HEK293 (cell line): ENCODE results near the gene GARIN5A.

Experiments
- CTCF ChIA-PET: fragments of 350-600 bp; formaldehyde crosslinking; extraction: SDS; loops from one replicate; lab custom pipeline; 2021; ENCODE audit warnings: antibody characterized with exemption; lab: Yijun Ruan, JAX
- POLR2A ChIA-PET: fragments of 300-600 bp; formaldehyde crosslinking; extraction: SDS; loops from one replicate; lab custom pipeline; 2020; ENCODE audit warnings: antibody characterized with exemption, inconsistent platforms; lab: Yijun Ruan, JAX
- H3K27ac ChIP-seq: fragments of 200-500 bp; sonication (Bioruptor generic); 2 replicates; pipeline ENCODE4 v1.5.1; 2014; ENCODE audit warnings: low read depth, low read length, control low read depth, inconsistent platforms; ENCODE audit errors: extremely low read depth
- H3K36me3 ChIP-seq, 2 experiments: fragments of 200-500 bp in 1 of 2; sonication (Bioruptor generic) in 1 of 2; 1 replicate in 1 of 2; 2 replicates in 1 of 2; pipeline ENCODE4 v1.5.1; 2014 to 2017; ENCODE audit warnings: inconsistent platforms in 2 of 2, low read length in 2 of 2; ENCODE audit not compliant: control insufficient read depth in 2 of 2, insufficient read depth in 1 of 2
- H3K4me1 ChIP-seq: fragments of 200-500 bp; sonication (Bioruptor generic); 2 replicates; pipeline ENCODE4 v1.5.1; 2014; ENCODE audit warnings: mild to moderate bottlenecking, low read length, inconsistent platforms; ENCODE audit not compliant: control insufficient read depth, insufficient read depth
- H3K4me3 ChIP-seq: 2 replicates; pipeline ENCODE4 v1.5.1; 2011; ENCODE audit warnings: low read depth, mild to moderate bottlenecking, control low read depth, low read length, moderate library complexity
- H3K9me3 ChIP-seq: fragments of 200-500 bp; sonication (Bioruptor generic); 2 replicates; pipeline ENCODE4 v1.5.1; 2014; ENCODE audit warnings: low read depth, low read length, inconsistent platforms; ENCODE audit not compliant: control insufficient read depth, insufficient read depth
- EGR2 ChIP-seq: fragments of 450-650 bp; formaldehyde crosslinking; IDR thresholded peaks from 2 replicates; pipeline ENCODE4 v1.5.1; 2016; ENCODE audit warnings: low read depth, missing biosample characterization, missing genetic modification characterization
- GLI2 ChIP-seq: fragments of 450-650 bp; formaldehyde crosslinking; IDR thresholded peaks from 2 replicates; pipeline ENCODE4; 2017; ENCODE audit warnings: missing biosample characterization, missing genetic modification characterization, low read depth, borderline replicate concordance
- SALL2 ChIP-seq: fragments of 450-650 bp; formaldehyde crosslinking; IDR thresholded peaks from 2 replicates; pipeline ENCODE4 v1.5.0; 2017; ENCODE audit warnings: missing biosample characterization, mild to moderate bottlenecking, missing genetic modification characterization, borderline replicate concordance
- ZBTB26 ChIP-seq: fragments of 450-650 bp; formaldehyde crosslinking; optimal IDR thresholded peaks from 2 replicates; pipeline ENCODE3; 2016; ENCODE audit warnings: missing biosample characterization, mild to moderate bottlenecking, missing genetic modification characterization
- ZBTB6 ChIP-seq: fragments of 450-650 bp; formaldehyde crosslinking; IDR thresholded peaks from 2 replicates; pipeline ENCODE4 v1.5.1; 2017; ENCODE audit warnings: missing biosample characterization, missing genetic modification characterization
- ZFP69B ChIP-seq: fragments of 450-650 bp; formaldehyde crosslinking; IDR thresholded peaks from 2 replicates; pipeline ENCODE4 v1.5.1; 2016; ENCODE audit warnings: missing biosample characterization, missing genetic modification characterization
- ZNF140 ChIP-seq: fragments of 450-650 bp; formaldehyde crosslinking; IDR thresholded peaks from 2 replicates; pipeline ENCODE4 v1.5.1; 2016; ENCODE audit warnings: missing biosample characterization, missing genetic modification characterization
- ZNF174 ChIP-seq: fragments of 450-650 bp; formaldehyde crosslinking; IDR thresholded peaks from 2 replicates; pipeline ENCODE4 v1.5.0; 2017; ENCODE audit warnings: missing biosample characterization, mild to moderate bottlenecking, missing genetic modification characterization
- ZNF518A ChIP-seq: fragments of 450-650 bp; formaldehyde crosslinking; conservative IDR thresholded peaks from 2 replicates; pipeline ENCODE4 v1.5.1; 2016; ENCODE audit warnings: low read depth, missing biosample characterization, missing genetic modification characterization
- ZNF548 ChIP-seq: fragments of 450-650 bp; formaldehyde crosslinking; IDR thresholded peaks from 2 replicates; pipeline ENCODE4 v1.5.1; 2016; ENCODE audit warnings: missing biosample characterization, missing genetic modification characterization
- ZNF777 ChIP-seq: fragments of 450-650 bp; formaldehyde crosslinking; IDR thresholded peaks from 2 replicates; pipeline ENCODE4 v1.5.1; 2017; ENCODE audit warnings: missing biosample characterization, missing genetic modification characterization, borderline replicate concordance
- TF ChIP-seq, protein P1 (sequence below): fragments of 450-650 bp; formaldehyde crosslinking; IDR thresholded peaks from 2 replicates; pipeline ENCODE4 v1.5.1; 2016; ENCODE audit warnings: missing biosample characterization, missing genetic modification characterization
- TF ChIP-seq, protein P2 (sequence below): fragments of 450-650 bp; formaldehyde crosslinking; IDR thresholded peaks from 2 replicates; pipeline ENCODE4 v1.5.1; 2016; ENCODE audit warnings: missing biosample characterization, missing genetic modification characterization

Gene GARIN5A

GRCh38 chr19:50482916-50483315 lies 6.3 kb upstream of the GARIN5A start:
- Histone ChIP-seq H3K4me3 (no peak overlapping the region), H3K27ac (no peak overlapping the region), H3K4me1 (no peaks in the 10 kb centered on the region), H3K9me3 (no peaks in the 10 kb centered on the region), H3K36me3 (peaks cover 15 to 78% of the 10 kb centered on the region in 2 experiments; a peak in 2 of 3 replicates)
- TF ChIP-seq EGR2 (tag by site-specific recombination) (no peak), GLI2 (no peak), ZNF548 (tag by site-specific recombination) (no peak), ZBTB26 (tag by site-specific recombination) (no peak), ZNF140 (tag by site-specific recombination) (no peak), ZFP69B (tag by site-specific recombination) (no peak), ZNF518A (tag by site-specific recombination) (no peak), ZNF174 (tag by site-specific recombination) (no peak), SALL2 (tag by site-specific recombination) (no peak), ZBTB6 (no peak), ZNF777 (no peak)
- TF ChIP-seq, protein P1, sequence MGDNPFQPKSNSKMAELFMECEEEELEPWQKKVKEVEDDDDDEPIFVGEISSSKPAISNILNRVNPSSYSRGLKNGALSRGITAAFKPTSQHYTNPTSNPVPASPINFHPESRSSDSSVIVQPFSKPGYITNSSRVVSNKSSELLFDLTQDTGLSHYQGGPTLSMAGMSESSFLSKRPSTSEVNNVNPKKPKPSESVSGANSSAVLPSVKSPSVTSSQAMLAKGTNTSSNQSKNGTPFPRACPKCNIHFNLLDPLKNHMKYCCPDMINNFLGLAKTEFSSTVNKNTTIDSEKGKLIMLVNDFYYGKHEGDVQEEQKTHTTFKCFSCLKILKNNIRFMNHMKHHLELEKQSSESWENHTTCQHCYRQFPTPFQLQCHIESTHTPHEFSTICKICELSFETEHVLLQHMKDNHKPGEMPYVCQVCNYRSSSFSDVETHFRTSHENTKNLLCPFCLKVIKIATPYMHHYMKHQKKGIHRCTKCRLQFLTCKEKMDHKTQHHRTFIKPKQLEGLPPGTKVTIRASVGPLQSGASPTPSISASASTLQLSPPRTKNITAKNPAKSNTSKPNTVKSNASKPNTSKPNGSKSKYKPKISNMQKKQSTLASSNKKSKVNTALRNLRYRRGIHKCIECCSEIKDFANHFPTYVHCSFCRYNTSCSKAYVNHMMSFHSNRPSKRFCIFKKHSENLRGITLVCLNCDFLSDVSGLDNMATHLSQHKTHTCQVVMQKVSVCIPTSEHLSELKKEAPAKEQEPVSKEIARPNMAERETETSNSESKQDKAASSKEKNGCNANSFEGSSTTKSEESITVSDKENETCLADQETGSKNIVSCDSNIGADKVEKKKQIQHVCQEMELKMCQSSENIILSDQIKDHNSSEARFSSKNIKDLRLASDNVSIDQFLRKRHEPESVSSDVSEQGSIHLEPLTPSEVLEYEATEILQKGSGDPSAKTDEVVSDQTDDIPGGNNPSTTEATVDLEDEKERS, result no peak
- TF ChIP-seq, protein P2, sequence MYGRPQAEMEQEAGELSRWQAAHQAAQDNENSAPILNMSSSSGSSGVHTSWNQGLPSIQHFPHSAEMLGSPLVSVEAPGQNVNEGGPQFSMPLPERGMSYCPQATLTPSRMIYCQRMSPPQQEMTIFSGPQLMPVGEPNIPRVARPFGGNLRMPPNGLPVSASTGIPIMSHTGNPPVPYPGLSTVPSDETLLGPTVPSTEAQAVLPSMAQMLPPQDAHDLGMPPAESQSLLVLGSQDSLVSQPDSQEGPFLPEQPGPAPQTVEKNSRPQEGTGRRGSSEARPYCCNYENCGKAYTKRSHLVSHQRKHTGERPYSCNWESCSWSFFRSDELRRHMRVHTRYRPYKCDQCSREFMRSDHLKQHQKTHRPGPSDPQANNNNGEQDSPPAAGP, result no peak
- ChIA-PET POLR2A (interaction anchor here (0.9 kb wide), 1 partner anchor 99 kb away, joined by 3 read pairs; the partner anchor contains the start of gene POLD1), CTCF (interaction anchor here (0.6 to 0.8 kb wide), 2 partner anchors 22 to 27 kb away, joined by 3 read pairs; no protein-coding TSS in a partner anchor)
